HFFc6 (cell line): ENCODE measurements around the gene TTC24. TPM values are rescaled to one million over a fixed set of nuclear protein-coding genes. Genes with fewer than 3 reads are reported as not detected.
A peak's percentile ranks its signal among the peaks of the same experiment; 100 is the strongest.

Source experiments
- DNase-seq: peaks from one replicate; pipeline ENCODE4 v3.0.0-alpha.2; 2018
- H3K27ac Mint-ChIP-seq: 2 replicates; pipeline ENCODE4 v1.8.0; 2020; ENCODE audit warnings: mild to moderate bottlenecking, mixed read lengths
- H3K27me3 Mint-ChIP-seq: 2 replicates; pipeline ENCODE4 v1.8.0; 2021; ENCODE audit warnings: mild to moderate bottlenecking, moderate library complexity, mixed read lengths; ENCODE audit not compliant: insufficient read depth
- H3K36me3 Mint-ChIP-seq: 2 replicates; pipeline ENCODE4 v1.8.0; 2021; ENCODE audit warnings: low read depth, mixed read lengths
- H3K4me1 Mint-ChIP-seq: 2 replicates; pipeline ENCODE4 v1.8.0; 2020; ENCODE audit warnings: low read depth, mixed read lengths
- H3K4me3 Mint-ChIP-seq: 2 replicates; pipeline ENCODE4 v1.8.0; 2020; ENCODE audit warnings: mild to moderate bottlenecking, moderate library complexity, mixed read lengths
- H3K9me3 Mint-ChIP-seq: 2 replicates; pipeline ENCODE4 v1.8.0; 2020; ENCODE audit warnings: mild to moderate bottlenecking, mixed read lengths
- CTCF ChIP-seq: fragments of 200-600 bp; sonication (generic); IDR thresholded peaks from 2 replicates; pipeline ENCODE4 v1.5.0; 2021; ENCODE audit warnings: antibody characterized with exemption, mild to moderate bottlenecking
- total RNA-seq, 6 experiments: library from RNA; stranded (reverse); fragmentation: NEBNext Ultra II Directional; extraction: Animal tissue kit (Norgen Biotek cat#: 25700); gene quantifications; 2 replicates in 1 of 6; 3 replicates in 5 of 6; pipeline ENCODE4 v1.2.3, GENCODE V29; 2021

TTC24 gene
- total RNA-seq, 6 experiments from 2014 or later = not detected

DNA sequence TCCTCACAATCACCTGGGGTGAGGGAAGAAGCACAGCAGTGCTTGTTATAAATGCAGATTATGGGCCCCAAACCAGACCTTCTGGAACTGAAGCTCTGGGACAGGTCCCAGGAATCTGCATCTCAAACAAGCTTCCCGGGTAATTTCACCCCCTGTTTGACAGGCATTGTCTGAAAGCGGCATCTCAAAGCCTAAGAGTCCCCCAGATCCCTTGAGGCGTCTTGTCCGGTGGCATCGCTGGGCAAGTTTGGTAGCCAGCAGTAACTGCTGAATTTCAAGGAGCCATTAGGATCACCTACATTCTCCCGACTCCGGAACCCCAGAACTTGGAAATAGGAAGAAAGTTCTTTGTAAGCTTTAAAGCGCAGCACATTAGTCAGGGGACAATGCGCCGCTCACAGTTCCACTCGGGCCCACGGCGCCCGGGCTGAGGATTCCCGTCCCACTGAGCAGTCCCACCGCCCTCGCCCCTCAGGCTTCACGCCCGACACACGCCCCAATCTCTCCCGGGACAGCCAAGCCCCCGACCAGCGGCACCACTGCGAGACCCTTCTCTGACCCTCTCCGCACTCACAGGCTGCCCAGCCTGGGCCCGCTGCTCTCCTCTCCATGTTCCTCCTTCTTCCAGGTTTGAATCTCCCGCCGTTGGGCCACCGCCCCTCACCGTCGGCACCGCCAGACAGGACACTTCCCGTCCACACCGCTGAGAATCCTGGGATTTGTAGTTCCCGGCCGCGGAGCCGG is 7.4 kb upstream of the TTC24 start, which contains the start of gene IQGAP3:
Gene IQGAP3 (minus strand): TSS at position 647 of the 744 bp plus-strand sequence. CDS start 36 bp downstream, at position 611.
- Mint-ChIP-seq H3K36me3 (peaks cover 21% of the 10 kb centered on the region; the same call in 1 of the 2 replicates), H3K27me3 (peaks cover 20% of the 10 kb centered on the region), H3K9me3 (no peaks in the 10 kb centered on the region), H3K4me3 (peak within 1 kb of the TSS; percentile 97), H3K4me1 (peaks cover 34% of the 10 kb centered on the region), H3K27ac (peak within 1 kb of the TSS; percentile 94)
- DNase-seq = peak; percentile 82
- no peak for TF ChIP-seq CTCF

DNA sequence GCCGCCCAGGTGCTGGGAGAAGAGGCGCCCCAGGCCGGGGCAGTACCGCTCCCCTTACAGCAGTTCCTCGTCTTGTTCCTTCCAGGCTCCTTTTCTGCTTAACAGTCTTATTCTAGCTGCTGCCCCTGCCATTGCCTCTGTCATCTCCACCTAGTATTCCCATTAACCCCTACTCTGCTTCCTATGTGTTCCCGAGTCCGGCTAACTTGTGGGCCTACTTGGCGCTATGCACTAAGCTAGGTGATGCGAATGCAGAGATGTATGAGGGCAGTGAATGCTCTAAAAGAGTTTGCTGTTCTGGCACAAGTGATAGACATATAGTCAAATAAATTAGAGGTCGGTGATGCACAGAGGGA is 6.9 kb upstream of the TTC24 start:
- DNase-seq = no peak
- no peak for TF ChIP-seq CTCF
- Mint-ChIP-seq H3K27me3 (peaks cover 20% of the 10 kb centered on the region), H3K4me1 (peaks cover 34% of the 10 kb centered on the region), H3K9me3 (no peaks in the 10 kb centered on the region), H3K4me3 (peak overlapping the region; percentile 97), H3K36me3 (peaks cover 16% of the 10 kb centered on the region; the same call in 1 of the 2 replicates), H3K27ac (peak overlapping the region; percentile 94)

DNA sequence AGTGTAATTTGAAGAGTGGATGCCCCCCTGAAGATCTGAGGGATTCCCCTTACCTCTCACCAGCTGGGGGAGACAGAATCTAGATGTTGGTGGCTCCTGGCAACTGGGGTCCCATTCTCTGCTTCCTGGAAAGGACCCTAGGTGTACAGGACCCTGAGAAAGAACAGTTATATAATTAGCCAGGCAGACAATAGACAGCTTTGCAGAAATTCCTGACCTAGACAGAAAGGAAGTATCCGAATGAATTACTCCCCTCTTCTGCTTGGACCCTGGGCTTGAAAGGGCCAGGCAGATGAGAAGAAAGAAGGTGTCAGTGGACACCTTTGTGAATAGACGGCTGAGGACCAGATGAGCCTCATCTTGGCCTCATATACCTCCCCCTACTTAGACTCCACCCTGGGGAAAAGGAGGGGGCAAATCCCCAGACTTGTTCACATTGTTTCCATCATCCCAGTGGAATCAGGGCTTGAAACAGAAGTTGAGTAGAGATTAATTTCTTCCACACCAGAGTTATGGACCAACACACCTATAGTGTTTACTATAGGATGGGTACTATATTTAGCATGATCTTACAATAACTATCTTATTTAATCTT is 5.4 kb upstream of the TTC24 start:
- no peaks in the 10 kb centered on the region for H3K9me3 Mint-ChIP-seq
- H3K27ac Mint-ChIP-seq = no peak overlapping the region
- no peak for TF ChIP-seq CTCF
- H3K36me3 Mint-ChIP-seq = peaks cover 8% of the 10 kb centered on the region; the same call in 1 of the 2 replicates
- H3K4me1 Mint-ChIP-seq = peaks cover 34% of the 10 kb centered on the region
- H3K4me3 Mint-ChIP-seq = no peak overlapping the region
- no peak for DNase-seq
- peaks cover 23% of the 10 kb centered on the region for H3K27me3 Mint-ChIP-seq

DNA sequence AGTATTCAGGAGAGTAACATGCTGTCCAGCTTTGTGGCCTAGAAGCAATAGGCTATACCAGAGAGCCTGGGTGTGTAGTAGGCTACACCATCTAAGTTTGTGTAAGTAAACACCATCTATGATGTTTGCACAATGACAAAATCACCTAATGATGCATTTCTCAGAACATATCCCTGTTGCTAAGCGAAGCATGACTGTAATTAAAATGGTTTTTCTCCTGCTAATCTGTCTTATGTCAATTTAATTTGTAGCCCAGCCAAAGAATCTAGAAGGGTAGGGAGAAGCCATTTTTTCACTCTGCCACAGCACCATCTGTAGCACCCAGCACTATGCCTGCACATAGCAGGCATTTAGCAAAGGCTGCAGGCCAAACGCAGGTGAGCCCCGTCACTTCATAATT is 2.0 kb upstream of the TTC24 start:
- no peak for DNase-seq
- no peaks in the 10 kb centered on the region for H3K36me3 Mint-ChIP-seq
- no peak overlapping the region for H3K27ac Mint-ChIP-seq
- no peak overlapping the region for H3K4me3 Mint-ChIP-seq
- H3K27me3 Mint-ChIP-seq = peaks cover 26% of the 10 kb centered on the region
- H3K4me1 Mint-ChIP-seq = peaks cover 6% of the 10 kb centered on the region
- no peak for TF ChIP-seq CTCF
- H3K9me3 Mint-ChIP-seq = no peaks in the 10 kb centered on the region

DNA sequence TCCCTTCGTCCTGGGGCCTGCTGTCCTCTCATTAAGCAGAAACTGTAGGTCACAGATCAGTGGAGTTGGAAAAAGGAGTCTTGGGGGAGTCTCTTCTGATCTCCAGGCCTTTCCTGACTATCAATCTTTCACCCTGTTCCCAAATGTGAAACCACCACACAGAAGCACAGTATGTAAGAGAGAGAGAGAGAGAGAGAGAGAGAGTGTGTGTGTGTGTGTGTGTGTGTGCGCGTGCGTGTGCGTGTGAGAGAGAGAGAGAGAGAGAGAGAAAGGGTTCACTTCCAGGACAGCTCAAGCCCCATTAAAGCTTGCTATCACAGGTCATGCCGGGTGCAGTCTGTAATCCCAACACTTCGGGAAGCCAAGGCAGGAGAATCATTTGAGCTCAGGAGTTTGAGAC is 1.5 kb upstream of the TTC24 start:
- H3K4me3 Mint-ChIP-seq = no peak overlapping the region
- H3K27me3 Mint-ChIP-seq = peaks cover 24% of the 10 kb centered on the region
- peaks cover under 1% of the 10 kb centered on the region; the same call in 1 of the 2 replicates for H3K4me1 Mint-ChIP-seq
- no peak for TF ChIP-seq CTCF
- H3K9me3 Mint-ChIP-seq = no peaks in the 10 kb centered on the region
- H3K36me3 Mint-ChIP-seq = no peaks in the 10 kb centered on the region
- no peak for DNase-seq
- H3K27ac Mint-ChIP-seq = no peak overlapping the region
